ENCODE results near the gene HCN2.

HCN2 gene

DNA sequence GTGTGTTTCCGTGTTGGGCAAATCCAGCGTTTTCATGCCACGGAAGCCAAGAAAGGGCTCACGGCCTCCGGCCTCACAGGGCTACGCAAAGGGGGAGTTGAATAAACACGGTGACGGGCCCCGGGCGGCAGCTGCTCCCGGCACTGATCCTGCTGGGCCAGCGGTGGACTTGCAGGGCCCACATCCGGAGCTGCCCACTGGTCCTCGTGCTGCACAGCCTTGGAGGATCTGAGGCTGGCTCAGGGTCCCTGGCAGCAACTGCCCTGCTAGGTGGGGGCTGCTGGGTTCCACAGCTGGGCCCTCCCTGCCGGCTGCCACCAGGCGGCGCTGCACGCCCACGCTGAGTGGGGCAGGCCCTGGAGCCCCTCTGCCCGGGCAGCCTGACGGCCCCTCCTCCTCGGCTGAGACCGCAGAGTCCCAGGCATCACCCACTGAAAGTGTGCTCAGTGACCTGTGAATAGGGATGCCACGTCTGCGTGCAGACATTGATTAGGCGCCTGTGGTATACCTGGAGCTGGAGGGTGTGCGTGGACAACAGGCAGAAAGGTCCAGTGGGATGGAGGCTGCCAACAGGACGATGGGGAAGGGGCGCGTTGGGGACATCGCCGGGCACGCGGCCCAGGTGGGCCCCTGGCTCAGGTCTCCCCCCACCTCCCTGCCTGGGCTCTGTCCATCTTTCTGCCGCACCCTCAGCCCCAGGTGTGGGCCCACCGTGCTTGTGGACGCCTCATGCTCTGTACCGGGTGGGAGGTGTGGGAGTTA, 5.3 kb upstream of the HCN2 start (continued):
- TF ChIP-seq, protein P1, sequence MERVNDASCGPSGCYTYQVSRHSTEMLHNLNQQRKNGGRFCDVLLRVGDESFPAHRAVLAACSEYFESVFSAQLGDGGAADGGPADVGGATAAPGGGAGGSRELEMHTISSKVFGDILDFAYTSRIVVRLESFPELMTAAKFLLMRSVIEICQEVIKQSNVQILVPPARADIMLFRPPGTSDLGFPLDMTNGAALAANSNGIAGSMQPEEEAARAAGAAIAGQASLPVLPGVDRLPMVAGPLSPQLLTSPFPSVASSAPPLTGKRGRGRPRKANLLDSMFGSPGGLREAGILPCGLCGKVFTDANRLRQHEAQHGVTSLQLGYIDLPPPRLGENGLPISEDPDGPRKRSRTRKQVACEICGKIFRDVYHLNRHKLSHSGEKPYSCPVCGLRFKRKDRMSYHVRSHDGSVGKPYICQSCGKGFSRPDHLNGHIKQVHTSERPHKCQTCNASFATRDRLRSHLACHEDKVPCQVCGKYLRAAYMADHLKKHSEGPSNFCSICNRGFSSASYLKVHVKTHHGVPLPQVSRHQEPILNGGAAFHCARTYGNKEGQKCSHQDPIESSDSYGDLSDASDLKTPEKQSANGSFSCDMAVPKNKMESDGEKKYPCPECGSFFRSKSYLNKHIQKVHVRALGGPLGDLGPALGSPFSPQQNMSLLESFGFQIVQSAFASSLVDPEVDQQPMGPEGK (tag by site-specific recombination; IDR thresholded peaks at IDR 0.05): peak; percentile 95
- TF ChIP-seq ZBTB8A (tag by site-specific recombination; IDR thresholded peaks at IDR 0.05) (peak; percentile 19; the same call in 1 of the 2 replicates), GLI2 (tag by site-specific recombination; IDR thresholded peaks at IDR 0.05; ENCODE audit: borderline replicate concordance, low read depth) (no peak), KLF16 (tag by site-specific recombination; IDR thresholded peaks at IDR 0.05) (peak; percentile 61; the same call in 1 of the 2 replicates), ZNF19 (tag by site-specific recombination; IDR thresholded peaks at IDR 0.05; ENCODE audit: low read depth) (no peak), ZNF555 (tag by site-specific recombination; conservative IDR thresholded peaks at IDR 0.05) (no peak), ZNF548 (tag by site-specific recombination; IDR thresholded peaks at IDR 0.05) (no peak), ZEB2 (tag by site-specific recombination; IDR thresholded peaks at IDR 0.05) (peak; percentile 37; the same call in 1 of the 2 replicates), MYNN (tag by site-specific recombination; IDR thresholded peaks at IDR 0.05; ENCODE audit: borderline replicate concordance) (no peak), EGR2 (tag by site-specific recombination; IDR thresholded peaks at IDR 0.05; ENCODE audit: low read depth) (peak; percentile 73), ZNF2 (tag by site-specific recombination; IDR thresholded peaks at IDR 0.05) (peak; percentile 93), TCF7L2 (IDR thresholded peaks at IDR 0.05; ENCODE audit: borderline replicate concordance, low read depth, low read length) (no peak), ZNF311 (tag by site-specific recombination; IDR thresholded peaks at IDR 0.05; ENCODE audit: borderline replicate concordance) (no peak), ZXDB (tag by site-specific recombination; IDR thresholded peaks at IDR 0.05) (peak; percentile 50; the same call in 1 of the 2 replicates), ZFHX2 (tag by site-specific recombination; conservative IDR thresholded peaks at IDR 0.05) (peak; percentile 84), ZNF623 (tag by site-specific recombination; IDR thresholded peaks at IDR 0.05) (no peak), ZNF146 (tag by site-specific recombination; IDR thresholded peaks at IDR 0.05) (no peak), ZNF600 (tag by site-specific recombination; IDR thresholded peaks at IDR 0.05) (0 out of 2 replicates have a peak, but pooled peaks have one; percentile 41)
- TF ChIP-seq, protein P2, sequence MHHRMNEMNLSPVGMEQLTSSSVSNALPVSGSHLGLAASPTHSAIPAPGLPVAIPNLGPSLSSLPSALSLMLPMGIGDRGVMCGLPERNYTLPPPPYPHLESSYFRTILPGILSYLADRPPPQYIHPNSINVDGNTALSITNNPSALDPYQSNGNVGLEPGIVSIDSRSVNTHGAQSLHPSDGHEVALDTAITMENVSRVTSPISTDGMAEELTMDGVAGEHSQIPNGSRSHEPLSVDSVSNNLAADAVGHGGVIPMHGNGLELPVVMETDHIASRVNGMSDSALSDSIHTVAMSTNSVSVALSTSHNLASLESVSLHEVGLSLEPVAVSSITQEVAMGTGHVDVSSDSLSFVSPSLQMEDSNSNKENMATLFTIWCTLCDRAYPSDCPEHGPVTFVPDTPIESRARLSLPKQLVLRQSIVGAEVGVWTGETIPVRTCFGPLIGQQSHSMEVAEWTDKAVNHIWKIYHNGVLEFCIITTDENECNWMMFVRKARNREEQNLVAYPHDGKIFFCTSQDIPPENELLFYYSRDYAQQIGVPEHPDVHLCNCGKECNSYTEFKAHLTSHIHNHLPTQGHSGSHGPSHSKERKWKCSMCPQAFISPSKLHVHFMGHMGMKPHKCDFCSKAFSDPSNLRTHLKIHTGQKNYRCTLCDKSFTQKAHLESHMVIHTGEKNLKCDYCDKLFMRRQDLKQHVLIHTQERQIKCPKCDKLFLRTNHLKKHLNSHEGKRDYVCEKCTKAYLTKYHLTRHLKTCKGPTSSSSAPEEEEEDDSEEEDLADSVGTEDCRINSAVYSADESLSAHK (tag by site-specific recombination; IDR thresholded peaks at IDR 0.05): 0 out of 2 replicates have a peak, but pooled peaks have one; percentile 13
- TF ChIP-seq, protein P3, sequence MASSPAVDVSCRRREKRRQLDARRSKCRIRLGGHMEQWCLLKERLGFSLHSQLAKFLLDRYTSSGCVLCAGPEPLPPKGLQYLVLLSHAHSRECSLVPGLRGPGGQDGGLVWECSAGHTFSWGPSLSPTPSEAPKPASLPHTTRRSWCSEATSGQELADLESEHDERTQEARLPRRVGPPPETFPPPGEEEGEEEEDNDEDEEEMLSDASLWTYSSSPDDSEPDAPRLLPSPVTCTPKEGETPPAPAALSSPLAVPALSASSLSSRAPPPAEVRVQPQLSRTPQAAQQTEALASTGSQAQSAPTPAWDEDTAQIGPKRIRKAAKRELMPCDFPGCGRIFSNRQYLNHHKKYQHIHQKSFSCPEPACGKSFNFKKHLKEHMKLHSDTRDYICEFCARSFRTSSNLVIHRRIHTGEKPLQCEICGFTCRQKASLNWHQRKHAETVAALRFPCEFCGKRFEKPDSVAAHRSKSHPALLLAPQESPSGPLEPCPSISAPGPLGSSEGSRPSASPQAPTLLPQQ (tag by site-specific recombination; IDR thresholded peaks at IDR 0.05): peak; percentile 66
- TF ChIP-seq, protein P4, sequence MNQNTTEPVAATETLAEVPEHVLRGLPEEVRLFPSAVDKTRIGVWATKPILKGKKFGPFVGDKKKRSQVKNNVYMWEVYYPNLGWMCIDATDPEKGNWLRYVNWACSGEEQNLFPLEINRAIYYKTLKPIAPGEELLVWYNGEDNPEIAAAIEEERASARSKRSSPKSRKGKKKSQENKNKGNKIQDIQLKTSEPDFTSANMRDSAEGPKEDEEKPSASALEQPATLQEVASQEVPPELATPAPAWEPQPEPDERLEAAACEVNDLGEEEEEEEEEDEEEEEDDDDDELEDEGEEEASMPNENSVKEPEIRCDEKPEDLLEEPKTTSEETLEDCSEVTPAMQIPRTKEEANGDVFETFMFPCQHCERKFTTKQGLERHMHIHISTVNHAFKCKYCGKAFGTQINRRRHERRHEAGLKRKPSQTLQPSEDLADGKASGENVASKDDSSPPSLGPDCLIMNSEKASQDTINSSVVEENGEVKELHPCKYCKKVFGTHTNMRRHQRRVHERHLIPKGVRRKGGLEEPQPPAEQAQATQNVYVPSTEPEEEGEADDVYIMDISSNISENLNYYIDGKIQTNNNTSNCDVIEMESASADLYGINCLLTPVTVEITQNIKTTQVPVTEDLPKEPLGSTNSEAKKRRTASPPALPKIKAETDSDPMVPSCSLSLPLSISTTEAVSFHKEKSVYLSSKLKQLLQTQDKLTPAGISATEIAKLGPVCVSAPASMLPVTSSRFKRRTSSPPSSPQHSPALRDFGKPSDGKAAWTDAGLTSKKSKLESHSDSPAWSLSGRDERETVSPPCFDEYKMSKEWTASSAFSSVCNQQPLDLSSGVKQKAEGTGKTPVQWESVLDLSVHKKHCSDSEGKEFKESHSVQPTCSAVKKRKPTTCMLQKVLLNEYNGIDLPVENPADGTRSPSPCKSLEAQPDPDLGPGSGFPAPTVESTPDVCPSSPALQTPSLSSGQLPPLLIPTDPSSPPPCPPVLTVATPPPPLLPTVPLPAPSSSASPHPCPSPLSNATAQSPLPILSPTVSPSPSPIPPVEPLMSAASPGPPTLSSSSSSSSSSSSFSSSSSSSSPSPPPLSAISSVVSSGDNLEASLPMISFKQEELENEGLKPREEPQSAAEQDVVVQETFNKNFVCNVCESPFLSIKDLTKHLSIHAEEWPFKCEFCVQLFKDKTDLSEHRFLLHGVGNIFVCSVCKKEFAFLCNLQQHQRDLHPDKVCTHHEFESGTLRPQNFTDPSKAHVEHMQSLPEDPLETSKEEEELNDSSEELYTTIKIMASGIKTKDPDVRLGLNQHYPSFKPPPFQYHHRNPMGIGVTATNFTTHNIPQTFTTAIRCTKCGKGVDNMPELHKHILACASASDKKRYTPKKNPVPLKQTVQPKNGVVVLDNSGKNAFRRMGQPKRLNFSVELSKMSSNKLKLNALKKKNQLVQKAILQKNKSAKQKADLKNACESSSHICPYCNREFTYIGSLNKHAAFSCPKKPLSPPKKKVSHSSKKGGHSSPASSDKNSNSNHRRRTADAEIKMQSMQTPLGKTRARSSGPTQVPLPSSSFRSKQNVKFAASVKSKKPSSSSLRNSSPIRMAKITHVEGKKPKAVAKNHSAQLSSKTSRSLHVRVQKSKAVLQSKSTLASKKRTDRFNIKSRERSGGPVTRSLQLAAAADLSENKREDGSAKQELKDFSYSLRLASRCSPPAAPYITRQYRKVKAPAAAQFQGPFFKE (tag by site-specific recombination; IDR thresholded peaks at IDR 0.05; ENCODE audit: borderline replicate concordance): no peak
- TF ChIP-seq, protein P5, sequence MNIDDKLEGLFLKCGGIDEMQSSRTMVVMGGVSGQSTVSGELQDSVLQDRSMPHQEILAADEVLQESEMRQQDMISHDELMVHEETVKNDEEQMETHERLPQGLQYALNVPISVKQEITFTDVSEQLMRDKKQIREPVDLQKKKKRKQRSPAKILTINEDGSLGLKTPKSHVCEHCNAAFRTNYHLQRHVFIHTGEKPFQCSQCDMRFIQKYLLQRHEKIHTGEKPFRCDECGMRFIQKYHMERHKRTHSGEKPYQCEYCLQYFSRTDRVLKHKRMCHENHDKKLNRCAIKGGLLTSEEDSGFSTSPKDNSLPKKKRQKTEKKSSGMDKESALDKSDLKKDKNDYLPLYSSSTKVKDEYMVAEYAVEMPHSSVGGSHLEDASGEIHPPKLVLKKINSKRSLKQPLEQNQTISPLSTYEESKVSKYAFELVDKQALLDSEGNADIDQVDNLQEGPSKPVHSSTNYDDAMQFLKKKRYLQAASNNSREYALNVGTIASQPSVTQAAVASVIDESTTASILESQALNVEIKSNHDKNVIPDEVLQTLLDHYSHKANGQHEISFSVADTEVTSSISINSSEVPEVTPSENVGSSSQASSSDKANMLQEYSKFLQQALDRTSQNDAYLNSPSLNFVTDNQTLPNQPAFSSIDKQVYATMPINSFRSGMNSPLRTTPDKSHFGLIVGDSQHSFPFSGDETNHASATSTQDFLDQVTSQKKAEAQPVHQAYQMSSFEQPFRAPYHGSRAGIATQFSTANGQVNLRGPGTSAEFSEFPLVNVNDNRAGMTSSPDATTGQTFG (tag by site-specific recombination; IDR thresholded peaks at IDR 0.05; ENCODE audit: borderline replicate concordance): no peak
- TF ChIP-seq, protein P6, sequence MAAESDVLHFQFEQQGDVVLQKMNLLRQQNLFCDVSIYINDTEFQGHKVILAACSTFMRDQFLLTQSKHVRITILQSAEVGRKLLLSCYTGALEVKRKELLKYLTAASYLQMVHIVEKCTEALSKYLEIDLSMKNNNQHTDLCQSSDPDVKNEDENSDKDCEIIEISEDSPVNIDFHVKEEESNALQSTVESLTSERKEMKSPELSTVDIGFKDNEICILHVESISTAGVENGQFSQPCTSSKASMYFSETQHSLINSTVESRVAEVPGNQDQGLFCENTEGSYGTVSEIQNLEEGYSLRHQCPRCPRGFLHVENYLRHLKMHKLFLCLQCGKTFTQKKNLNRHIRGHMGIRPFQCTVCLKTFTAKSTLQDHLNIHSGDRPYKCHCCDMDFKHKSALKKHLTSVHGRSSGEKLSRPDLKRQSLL (tag by site-specific recombination; IDR thresholded peaks at IDR 0.05): no peak
